K562 (cell line): Measurements from ENCODE around the gene CCDC85A. TPM values are rescaled to one million over a fixed set of nuclear protein-coding genes. Genes with fewer than 3 reads are reported as not detected.

Experiments
- CSDE1 ChIP-seq, 2 experiments: fragments of 450-650 bp; IDR thresholded peaks; 2 replicates each; pipeline ENCODE4 v1.6.1; 2016; ENCODE audit warnings: mild to moderate bottlenecking in 1 of 2
- CTBP1 ChIP-seq: fragments of 450-650 bp; IDR thresholded peaks from 2 replicates; pipeline ENCODE4 v1.6.1; 2016; ENCODE audit warnings: borderline replicate concordance
- DEAF1 ChIP-seq: fragments of 450-650 bp; formaldehyde crosslinking; IDR thresholded peaks from 2 replicates; pipeline ENCODE4 v1.4.0; 2020; ENCODE audit warnings: mild to moderate bottlenecking, moderate library complexity
- FOXK2 ChIP-seq, 2 experiments: fragments of 450-650 bp; IDR thresholded peaks in 1 of 2; conservative IDR thresholded peaks in 1 of 2; 2 replicates each; pipeline ENCODE4 v1.6.1; 2016; ENCODE audit warnings: low read depth in 2 of 2, mild to moderate bottlenecking in 1 of 2
- GTF2E2 ChIP-seq: fragments of 200-800 bp; sonication (Bioruptor generic); IDR thresholded peaks from 2 replicates; pipeline ENCODE4 v1.6.1; 2016; ENCODE audit warnings: missing genetic modification characterization, missing compliant biosample characterization
- JUN ChIP-seq, 2 experiments: sonication (generic) in 1 of 2; formaldehyde crosslinking in 1 of 2; IDR thresholded peaks; 2 replicates each; pipeline versions ENCODE4 v1.6.1 to v1.8.0; 2012 to 2022; ENCODE audit warnings: borderline replicate concordance in 2 of 2, mild to moderate bottlenecking in 2 of 2, improper control_type of control experiment in 1 of 2, low read depth in 1 of 2, low read length in 1 of 2, missing genetic modification reagents in 1 of 2
- JUNB ChIP-seq: fragments of 450-650 bp; formaldehyde crosslinking; conservative IDR thresholded peaks from 2 replicates; pipeline ENCODE4 v1.4.0; 2020; ENCODE audit warnings: mild to moderate bottlenecking
- SMAD2 ChIP-seq: fragments of 150-350 bp; IDR thresholded peaks from 2 replicates; pipeline ENCODE4 v1.6.1; 2014; ENCODE audit warnings: low read depth, mild to moderate bottlenecking, low read length
- TFAP4 ChIP-seq: sonication (generic); formaldehyde crosslinking; IDR thresholded peaks from 2 replicates; pipeline ENCODE4 v1.8.0; 2022; ENCODE audit warnings: missing genetic modification reagents, mild to moderate bottlenecking, moderate library complexity, borderline replicate concordance
- THRB ChIP-seq: fragments of 450-650 bp; formaldehyde crosslinking; conservative IDR thresholded peaks from 2 replicates; pipeline ENCODE4 v1.4.0; 2022; ENCODE audit warnings: mild to moderate bottlenecking, missing genetic modification characterization
- USF1 ChIP-seq: sonication (generic); formaldehyde crosslinking; IDR thresholded peaks from 2 replicates; pipeline ENCODE4 v1.9.0; 2022; ENCODE audit warnings: mild to moderate bottlenecking, missing genetic modification reagents
- ZBTB1 ChIP-seq: sonication (generic); formaldehyde crosslinking; IDR thresholded peaks from 2 replicates; pipeline ENCODE4 v1.8.1; 2023; ENCODE audit warnings: missing genetic modification reagents, low read depth, mild to moderate bottlenecking, borderline replicate concordance
- ZNF589 ChIP-seq: fragments of 200-800 bp; sonication (Bioruptor generic); IDR thresholded peaks from 2 replicates; pipeline ENCODE4 v1.6.1; 2016; ENCODE audit warnings: low read depth, missing genetic modification characterization, missing compliant biosample characterization
- polyA plus RNA-seq, 8 experiments: library from polyadenylated mRNA; depleted of rRNA in 4 of 8; stranded (reverse) in 5 of 8; unstranded in 3 of 8; fragments of >200 nt; fragmentation: Nextera tagmentation in 2 of 8; fragmentation: Illumina TruSeq in 1 of 8; extraction: Ambion mirVana in 2 of 8; extraction: Trizol in 1 of 8; gene quantifications; 2 replicates each; pipeline versions ENCODE4 v1.2.1 to v1.2.3, GENCODE V29; 2011 to 2014; ENCODE audit warnings: inconsistent platforms in 1 of 8, missing spikeins in 1 of 8
- total RNA-seq, 7 experiments: library from RNA; depleted of rRNA in 6 of 7; stranded (reverse); fragments of >200 nt in 6 of 7; fragmentation: Illumina TruSeq in 2 of 7; extraction: Trizol in 2 of 7; gene quantifications; 2 replicates each; pipeline versions ENCODE4 v1.2.1 to v1.2.3, GENCODE V29; 2011 to 2021; ENCODE audit warnings: low replicate concordance in 1 of 7
- TF ChIP-seq, protein P1 (sequence below): fragments of 450-650 bp; IDR thresholded peaks from 2 replicates; pipeline ENCODE4 v1.6.1; 2016

CCDC85A gene
- total and polyA plus RNA-seq, 9 of the 15 experiments (the other 6 are each of a cell fraction or from before 2014, with no cell fraction given), result 0.03 to 0.14 (median 0.10) TPM; not detected in 5

GRCh38 chr2:56183643-56184499 lies at the start of gene CCDC85A (continued):
- no peak for TF ChIP-seq ZBTB1
- TF ChIP-seq TFAP4 (CRISPR knock-in tag), result peak; percentile 62; the same call in 1 of the 2 replicates
- no peak for TF ChIP-seq JUN (IDR thresholded peaks at IDR 0.05; ENCODE audit: borderline replicate concordance, low read depth, low read length)
- no peak for TF ChIP-seq JUN (CRISPR knock-in tag; IDR thresholded peaks at IDR 0.05; ENCODE audit: borderline replicate concordance)
- no peak for TF ChIP-seq JUNB (CRISPR knock-in tag)
- TF ChIP-seq, protein P1, sequence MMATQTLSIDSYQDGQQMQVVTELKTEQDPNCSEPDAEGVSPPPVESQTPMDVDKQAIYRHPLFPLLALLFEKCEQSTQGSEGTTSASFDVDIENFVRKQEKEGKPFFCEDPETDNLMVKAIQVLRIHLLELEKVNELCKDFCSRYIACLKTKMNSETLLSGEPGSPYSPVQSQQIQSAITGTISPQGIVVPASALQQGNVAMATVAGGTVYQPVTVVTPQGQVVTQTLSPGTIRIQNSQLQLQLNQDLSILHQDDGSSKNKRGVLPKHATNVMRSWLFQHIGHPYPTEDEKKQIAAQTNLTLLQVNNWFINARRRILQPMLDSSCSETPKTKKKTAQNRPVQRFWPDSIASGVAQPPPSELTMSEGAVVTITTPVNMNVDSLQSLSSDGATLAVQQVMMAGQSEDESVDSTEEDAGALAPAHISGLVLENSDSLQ, result no peak
- TF ChIP-seq ZNF589 (CRISPR knock-in tag), result no peak
- TF ChIP-seq CTBP1, result peak; percentile 53; the same call in 1 of the 2 replicates
- no peak for TF ChIP-seq THRB (CRISPR knock-in tag)
- TF ChIP-seq DEAF1 (CRISPR knock-in tag), result 0 out of 2 replicates have a peak, but pooled peaks have one; percentile 40
- TF ChIP-seq SMAD2, result no peak
- no peak for TF ChIP-seq CSDE1 (IDR thresholded peaks at IDR 0.05)
- no peak for TF ChIP-seq GTF2E2 (tag)
- TF ChIP-seq USF1, result no peak
- TF ChIP-seq FOXK2 (conservative IDR thresholded peaks at IDR 0.05 in 1 of 2, IDR thresholded peaks at IDR 0.05 in 1 of 2; ENCODE audit: low read depth in 2 of 2), result no peak
